Activated CD4-positive, alpha-beta T cell treated with anti-CD3 and anti-CD28 coated beads, Interleukin-2, Interleukin-6, amounts not matched to agents 100 ng/mL and 50 ng/mL, durations not matched to agents 16 hours and 8 hours (primary cell): Measurements from ENCODE around the gene KRTAP10-10.

Source experiments
- DNase-seq: peaks from one replicate; pipeline ENCODE4 v3.0.0-alpha.2; 2020

KRTAP10-10 gene

DNA sequence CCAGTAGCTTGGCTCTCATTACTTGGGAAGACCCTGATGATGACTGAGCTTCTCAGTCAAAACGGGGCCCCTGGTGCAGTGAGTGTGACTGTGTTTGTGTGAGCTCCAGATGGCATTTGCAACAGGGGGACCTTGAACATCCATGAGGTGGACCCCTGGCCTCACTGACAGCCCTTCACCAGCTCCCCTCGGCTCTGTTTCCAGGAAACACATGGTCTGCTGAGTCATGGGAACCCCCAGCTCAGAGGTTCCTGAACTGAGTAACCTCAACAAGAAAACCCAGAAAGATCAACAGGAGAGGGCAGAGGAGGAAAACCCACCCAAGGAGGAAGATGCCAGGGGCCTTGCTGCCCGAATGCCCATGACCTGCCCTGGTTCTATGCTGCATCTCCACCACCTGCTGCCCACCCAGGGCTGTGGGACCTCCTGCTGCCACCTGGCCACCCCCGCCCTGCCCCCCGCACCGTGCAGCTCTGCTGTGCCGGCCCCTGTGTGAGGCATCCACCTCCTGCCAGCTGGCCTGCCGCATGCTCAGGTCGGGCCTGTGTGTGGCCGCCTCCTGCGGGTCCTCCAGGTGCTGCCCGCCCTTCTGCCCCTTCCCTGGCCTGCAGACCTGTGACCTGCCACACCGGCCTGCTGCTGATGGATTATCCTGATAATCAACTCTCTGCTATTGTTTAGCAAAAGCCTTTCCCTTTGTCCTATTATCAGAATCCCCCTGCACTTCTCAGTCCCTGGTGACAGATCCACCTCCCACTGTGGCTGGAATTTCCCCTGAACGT is 49.0 kb downstream of the KRTAP10-10 start:
- DNase-seq: peak; percentile 27

GRCh38 chr21:44686843-44687561 is 49.8 kb downstream of the KRTAP10-10 start:
- DNase-seq: no peak

GRCh38 chr21:44687671-44688070 is 50.5 kb downstream of the KRTAP10-10 start:
- DNase-seq: no peak
